Activated T-cell treated with anti-CD3 and anti-CD28 coated beads, Interleukin-2, amount 50 U/mL, for 4 hours (primary cell): ENCODE results near the gene GPATCH1. TPM values are rescaled to one million over a fixed set of nuclear protein-coding genes. Genes with fewer than 3 reads are reported as not detected.
"Not testable (repeated sequence)": the region's sequence is repeated elsewhere in the genome, so short reads cannot be mapped to it uniquely, and the experiment has no call there.

ENCODE experiments used
- ATAC-seq, 2 donors: fragments of 200-7000 bp; cut with Tn5 transposase; one replicate each; pipeline ENCODE4 v1.10.0; 2021
- DNase-seq: peaks from one replicate; pipeline ENCODE4 v3.0.0-alpha.2; 2020
- H3K27me3 Mint-ChIP-seq: one replicate; pipeline ENCODE4 v1.8.0; 2021; ENCODE audit warnings: low read depth, mixed read lengths
- H3K36me3 Mint-ChIP-seq: one replicate; pipeline ENCODE4 v1.8.0; 2022; ENCODE audit warnings: mixed read lengths; ENCODE audit not compliant: insufficient read depth
- H3K4me1 Mint-ChIP-seq: one replicate; pipeline ENCODE4 v1.8.0; 2021; ENCODE audit warnings: low read depth, mixed read lengths
- H3K4me3 Mint-ChIP-seq: one replicate; pipeline ENCODE4 v1.8.0; 2021; ENCODE audit warnings: mild to moderate bottlenecking, moderate library complexity, mixed read lengths
- H3K9me3 Mint-ChIP-seq: one replicate; pipeline ENCODE4 v1.8.0; 2021; ENCODE audit warnings: mixed read lengths
- total RNA-seq, 3 donors: library from RNA; stranded (reverse); gene quantifications; one replicate each; pipeline ENCODE4 v1.2.1, GENCODE V29; 2021

GPATCH1 gene
- total RNA-seq = 10 to 100 TPM; 12.4 to 14.7 (median 13.0) TPM

- peak within 1 kb of the TSS; percentile 99 for H3K4me3 Mint-ChIP-seq
These were observed at the start of gene GPATCH1 for GRCh38 chr19:33080761-33081681. TSS of gene GPATCH1 (plus strand) at chr19:33081181. CDS start at chr19:33081194, 13 bp downstream.

GRCh38 chr19:33032218-33032781 is 48.7 kb upstream of the GPATCH1 start:
- DNase-seq (no peak), ATAC-seq (no peak)
- H3K36me3 Mint-ChIP-seq = no peaks in the 10 kb centered on the region
- no peak overlapping the region for H3K4me3 Mint-ChIP-seq
- H3K27me3 Mint-ChIP-seq = peaks cover 1% of the 10 kb centered on the region
- peaks cover 8% of the 10 kb centered on the region for H3K9me3 Mint-ChIP-seq
- H3K4me1 Mint-ChIP-seq = peaks cover 2% of the 10 kb centered on the region

More at GRCh38 chr19:33080761-33081681, at the start of gene GPATCH1:
- DNase-seq (peak; percentile 77), ATAC-seq (peak; percentile 96 to 97)
- peaks cover 16% of the 10 kb centered on the region for H3K4me1 Mint-ChIP-seq
- H3K27me3 Mint-ChIP-seq = no peaks in the 10 kb centered on the region
- no peaks in the 10 kb centered on the region for H3K36me3 Mint-ChIP-seq
- H3K9me3 Mint-ChIP-seq = no peaks in the 10 kb centered on the region

- Mint-ChIP-seq H3K4me3 (no peak overlapping the region), H3K9me3 (no peaks in the 10 kb centered on the region), H3K36me3 (no peaks in the 10 kb centered on the region), H3K27me3 (no peaks in the 10 kb centered on the region), H3K4me1 (peaks cover 8% of the 10 kb centered on the region)
- ATAC-seq (no peak), DNase-seq (no peak)
These were observed 45.5 kb upstream of the GPATCH1 start for GRCh38 chr19:33035461-33035860.

- not testable (repeated sequence) for H3K9me3 Mint-ChIP-seq, H3K4me1 Mint-ChIP-seq, H3K4me3 Mint-ChIP-seq, H3K27me3 Mint-ChIP-seq, DNase-seq, H3K36me3 Mint-ChIP-seq, ATAC-seq
These were observed 44.4 kb upstream of the GPATCH1 start for GRCh38 chr19:33036370-33037167.

GRCh38 chr19:33037168-33038025 is 43.6 kb upstream of the GPATCH1 start:
- peak in 1 of 2 donors; percentile 43 for ATAC-seq
- not testable (repeated sequence) for H3K27me3 Mint-ChIP-seq

GRCh38 chr19:33039108-33039599 is 41.8 kb upstream of the GPATCH1 start:
- Mint-ChIP-seq H3K36me3 (no peaks in the 10 kb centered on the region), H3K9me3 (no peaks in the 10 kb centered on the region), H3K4me1 (peaks cover 8% of the 10 kb centered on the region)

More at GRCh38 chr19:33037168-33038025, 43.6 kb upstream of the GPATCH1 start:
- DNase-seq, H3K9me3 Mint-ChIP-seq, H3K4me1 Mint-ChIP-seq, H3K36me3 Mint-ChIP-seq: not testable (repeated sequence)
- H3K4me3 Mint-ChIP-seq = peak overlapping the region; percentile 83

GRCh38 chr19:33039815-33040214 is 41.2 kb upstream of the GPATCH1 start:
- H3K36me3 Mint-ChIP-seq = no peaks in the 10 kb centered on the region
- H3K27me3 Mint-ChIP-seq = no peaks in the 10 kb centered on the region
- no peak for ATAC-seq
- H3K9me3 Mint-ChIP-seq = no peaks in the 10 kb centered on the region
- H3K4me1 Mint-ChIP-seq = peaks cover 8% of the 10 kb centered on the region
- DNase-seq = no peak
- no peak overlapping the region for H3K4me3 Mint-ChIP-seq

More at GRCh38 chr19:33039108-33039599, 41.8 kb upstream of the GPATCH1 start:
- H3K4me3 Mint-ChIP-seq = no peak overlapping the region
- DNase-seq = no peak
- H3K27me3 Mint-ChIP-seq = no peaks in the 10 kb centered on the region
- no peak for ATAC-seq

GRCh38 chr19:33040994-33041827 is 39.8 kb upstream of the GPATCH1 start:
- peaks cover 3% of the 10 kb centered on the region for H3K27me3 Mint-ChIP-seq
- H3K4me1 Mint-ChIP-seq = peaks cover 8% of the 10 kb centered on the region
- H3K9me3 Mint-ChIP-seq = no peaks in the 10 kb centered on the region
- no peaks in the 10 kb centered on the region for H3K36me3 Mint-ChIP-seq
- H3K4me3 Mint-ChIP-seq = no peak overlapping the region
- ATAC-seq = no peak
- no peak for DNase-seq

GRCh38 chr19:33041828-33042160 is 39.2 kb upstream of the GPATCH1 start:
- DNase-seq, H3K27me3 Mint-ChIP-seq, H3K4me1 Mint-ChIP-seq, H3K4me3 Mint-ChIP-seq, H3K36me3 Mint-ChIP-seq, ATAC-seq, H3K9me3 Mint-ChIP-seq: not testable (repeated sequence)

- Mint-ChIP-seq H3K9me3 (no peaks in the 10 kb centered on the region), H3K4me1 (no peaks in the 10 kb centered on the region)
- no peak for ATAC-seq
These were observed 33.6 kb upstream of the GPATCH1 start for GRCh38 chr19:33047422-33047821.

GRCh38 chr19:33048806-33049676 is 31.9 kb upstream of the GPATCH1 start:
- DNase-seq (no peak), ATAC-seq (no peak)
- Mint-ChIP-seq H3K4me1 (no peaks in the 10 kb centered on the region), H3K36me3 (no peaks in the 10 kb centered on the region), H3K27me3 (peaks cover 3% of the 10 kb centered on the region), H3K9me3 (no peaks in the 10 kb centered on the region), H3K4me3 (no peak overlapping the region)

More at GRCh38 chr19:33047422-33047821, 33.6 kb upstream of the GPATCH1 start:
- H3K27me3 Mint-ChIP-seq = peaks cover 3% of the 10 kb centered on the region
- no peak for DNase-seq
- H3K36me3 Mint-ChIP-seq = no peaks in the 10 kb centered on the region
- no peak overlapping the region for H3K4me3 Mint-ChIP-seq

GRCh38 chr19:33050110-33050509 is 30.9 kb upstream of the GPATCH1 start:
- H3K36me3 Mint-ChIP-seq = no peaks in the 10 kb centered on the region
- peaks cover 3% of the 10 kb centered on the region for H3K27me3 Mint-ChIP-seq
- no peak overlapping the region for H3K4me3 Mint-ChIP-seq
- no peaks in the 10 kb centered on the region for H3K9me3 Mint-ChIP-seq
- ATAC-seq (no peak), DNase-seq (no peak)
- no peaks in the 10 kb centered on the region for H3K4me1 Mint-ChIP-seq
